ENCODE measurements around the gene CCDC80.

CCDC80 gene

GRCh38 chr3:112653209-112653871, 12.4 kb upstream of the CCDC80 start:
- no peak overlapping the region for H3K4me3 ChIP-seq (ENCODE audit: low read depth, low read length)
- in situ Hi-C loops (cut with HindIII; ENCODE audit: low sequenced_read_pairs): no loop called here
- peak; percentile 84 for DNase-seq (ENCODE audit: low read depth)

GRCh38 chr3:112651516-112651915, 10.6 kb upstream of the CCDC80 start:
- in situ Hi-C loops (cut with HindIII; ENCODE audit: low sequenced_read_pairs): no loop called here

More at GRCh38 chr3:112653209-112653871, 12.4 kb upstream of the CCDC80 start:
- TF ChIP-seq CTCF (IDR thresholded peaks at IDR 0.05; ENCODE audit: low read depth, low read length, missing control alignments): no peak

GRCh38 chr3:112651071-112651470, 10.1 kb upstream of the CCDC80 start:
- TF ChIP-seq CTCF (IDR thresholded peaks at IDR 0.05; ENCODE audit: low read depth, low read length, missing control alignments): no peak
- H3K4me3 ChIP-seq (ENCODE audit: low read depth, low read length): no peak overlapping the region
- in situ Hi-C loops (cut with HindIII; ENCODE audit: low sequenced_read_pairs): no loop called here
- no peak for DNase-seq (ENCODE audit: low read depth)

More at GRCh38 chr3:112651516-112651915, 10.6 kb upstream of the CCDC80 start:
- peak; percentile 60 for DNase-seq (ENCODE audit: low read depth)
- TF ChIP-seq CTCF (IDR thresholded peaks at IDR 0.05; ENCODE audit: low read depth, low read length, missing control alignments): no peak
- no peak overlapping the region for H3K4me3 ChIP-seq (ENCODE audit: low read depth, low read length)

- TF ChIP-seq CTCF (IDR thresholded peaks at IDR 0.05; ENCODE audit: low read depth, low read length, missing control alignments): no peak
- no peak overlapping the region for H3K4me3 ChIP-seq (ENCODE audit: low read depth, low read length)
- in situ Hi-C loops (cut with HindIII; ENCODE audit: low sequenced_read_pairs): no loop called here
- no peak for DNase-seq (ENCODE audit: low read depth)
Observed at GRCh38 chr3:112650482-112650881, 9.5 kb upstream of the CCDC80 start.

- DNase-seq (ENCODE audit: low read depth): peak; percentile 86
- H3K4me3 ChIP-seq (ENCODE audit: low read depth, low read length): no peak overlapping the region
- in situ Hi-C loops (cut with HindIII; ENCODE audit: low sequenced_read_pairs): loop anchor here (25.0 kb wide), 2 partner anchors 163 to 338 kb away; partner anchors contain the start of genes CD200R1 and GTPBP8
- no peak for TF ChIP-seq CTCF (IDR thresholded peaks at IDR 0.05; ENCODE audit: low read depth, low read length, missing control alignments)
Observed at GRCh38 chr3:112649478-112649735, 8.5 kb upstream of the CCDC80 start.

GRCh38 chr3:112647122-112647521, 6.2 kb upstream of the CCDC80 start:
- DNase-seq (ENCODE audit: low read depth): peak; percentile 81
- no peak for TF ChIP-seq CTCF (IDR thresholded peaks at IDR 0.05; ENCODE audit: low read depth, low read length, missing control alignments)
- in situ Hi-C loops (cut with HindIII; ENCODE audit: low sequenced_read_pairs): loop anchor here (25.0 kb wide), 2 partner anchors 165 to 340 kb away; partner anchors contain the start of genes CD200R1 and GTPBP8

More at GRCh38 chr3:112647122-112647521, 6.2 kb upstream of the CCDC80 start:
- H3K4me3 ChIP-seq (ENCODE audit: low read depth, low read length): no peak overlapping the region
